H9 (cell line): ENCODE results near the gene ZNF488. TPM values are rescaled to one million over a fixed set of nuclear protein-coding genes. Genes with fewer than 3 reads are reported as not detected.

Experiments
- DNase-seq: peaks from one replicate; pipeline ENCODE4 v3.0.0-alpha.2; 2017
- H2AFZ ChIP-seq: one replicate; pipeline ENCODE4 v1.6.1; 2013; ENCODE audit warnings: mild to moderate bottlenecking, low read length, control low read depth, moderate library complexity
- H2AK5ac ChIP-seq: 2 replicates; pipeline ENCODE4 v1.6.1; 2013; ENCODE audit warnings: low read length, control low read depth, mixed read lengths; ENCODE audit not compliant: insufficient read length
- H2BK120ac ChIP-seq: one replicate; pipeline ENCODE4 v1.6.1; 2013; ENCODE audit warnings: low read depth, mild to moderate bottlenecking, low read length, control low read depth, inconsistent platforms; ENCODE audit not compliant: poor library complexity, severe bottlenecking
- H2BK12ac ChIP-seq: 2 replicates; pipeline ENCODE4 v1.6.1; 2013; ENCODE audit warnings: low read length, control low read depth, mixed read lengths, low read depth; ENCODE audit not compliant: insufficient read length
- H2BK15ac ChIP-seq: 2 replicates; pipeline ENCODE4 v1.6.1; 2013; ENCODE audit warnings: low read depth, low read length, control low read depth
- H2BK20ac ChIP-seq: one replicate; pipeline ENCODE4 v1.6.1; 2013; ENCODE audit warnings: low read depth, mild to moderate bottlenecking, low read length, control low read depth, inconsistent platforms; ENCODE audit not compliant: poor library complexity, severe bottlenecking
- H2BK5ac ChIP-seq: 2 replicates; pipeline ENCODE4 v1.6.1; 2013; ENCODE audit warnings: low read length, control low read depth, mixed read lengths; ENCODE audit not compliant: insufficient read length
- H3K14ac ChIP-seq: 2 replicates; pipeline ENCODE4 v1.6.1; 2013; ENCODE audit warnings: low read length, control low read depth; ENCODE audit not compliant: insufficient read depth
- H3K18ac ChIP-seq: 2 replicates; pipeline ENCODE4 v1.6.1; 2013; ENCODE audit warnings: low read depth, mild to moderate bottlenecking, mixed read lengths, low read length, control low read depth; ENCODE audit not compliant: insufficient read length
- H3K23ac ChIP-seq: 2 replicates; pipeline ENCODE4 v1.6.1; 2013; ENCODE audit warnings: low read length, control low read depth, mixed read lengths, low read depth; ENCODE audit not compliant: insufficient read length
- H3K23me2 ChIP-seq: 2 replicates; pipeline ENCODE4 v1.6.1; 2013; ENCODE audit warnings: low read depth, mild to moderate bottlenecking, mixed read lengths, low read length, control low read depth; ENCODE audit not compliant: insufficient read length, poor library complexity, severe bottlenecking
- H3K27ac ChIP-seq: 2 replicates; pipeline ENCODE4 v1.5.1; 2013; ENCODE audit warnings: low read length, control low read depth, mixed read lengths, low read depth; ENCODE audit not compliant: insufficient read length
- H3K27me3 ChIP-seq: 2 replicates; pipeline ENCODE4 v1.6.1; 2013; ENCODE audit warnings: low read length, control low read depth, inconsistent platforms; ENCODE audit not compliant: insufficient read depth
- H3K4ac ChIP-seq: 2 replicates; pipeline ENCODE4 v1.6.1; 2013; ENCODE audit warnings: low read depth, mild to moderate bottlenecking, control low read depth, inconsistent platforms, low read length, moderate library complexity
- H3K4me1 ChIP-seq: 2 replicates; pipeline ENCODE4 v1.6.1; 2013; ENCODE audit warnings: low read length, control low read depth, inconsistent platforms; ENCODE audit not compliant: insufficient read depth
- H3K4me2 ChIP-seq: 2 replicates; pipeline ENCODE4 v1.6.1; 2013; ENCODE audit warnings: low read length, control low read depth, mixed read lengths; ENCODE audit not compliant: insufficient read length, insufficient read depth
- H3K56ac ChIP-seq: 2 replicates; pipeline ENCODE4 v1.6.1; 2013; ENCODE audit warnings: low read depth, mild to moderate bottlenecking, mixed read lengths, low read length, control low read depth; ENCODE audit not compliant: insufficient read length
- H3K79me1 ChIP-seq: 2 replicates; pipeline ENCODE4 v1.6.1; 2013; ENCODE audit warnings: low read depth, mild to moderate bottlenecking, moderate library complexity, low read length, control low read depth, inconsistent platforms; ENCODE audit not compliant: insufficient read depth, poor library complexity, severe bottlenecking
- H3K79me2 ChIP-seq: 2 replicates; pipeline ENCODE4 v1.6.1; 2013; ENCODE audit warnings: low read length, control low read depth, inconsistent platforms; ENCODE audit not compliant: insufficient read depth
- H3K9ac ChIP-seq: 2 replicates; pipeline ENCODE4 v1.6.1; 2013; ENCODE audit warnings: low read length, control low read depth, mixed read lengths; ENCODE audit not compliant: insufficient read length; ENCODE audit errors: extremely low read depth
- H3K9me3 ChIP-seq: one replicate; pipeline ENCODE4 v1.6.1; 2013; ENCODE audit warnings: low read depth, low read length, inconsistent platforms; ENCODE audit not compliant: control insufficient read depth
- H3T11ph ChIP-seq: one replicate; pipeline ENCODE4 v1.6.1; 2013; ENCODE audit warnings: mild to moderate bottlenecking, low read length, control low read depth, inconsistent platforms
- H4K20me1 ChIP-seq: one replicate; pipeline ENCODE4 v1.6.1; 2013; ENCODE audit not compliant: control insufficient read depth, insufficient read length, insufficient read depth
- H4K5ac ChIP-seq: 2 replicates; pipeline ENCODE4 v1.6.1; 2013; ENCODE audit warnings: low read depth, mild to moderate bottlenecking, mixed read lengths, low read length, control low read depth; ENCODE audit not compliant: insufficient read length
- H4K8ac ChIP-seq: replicated peaks from 2 replicates; pipeline ENCODE4 v1.6.1; 2013; ENCODE audit warnings: low read length, control low read depth, mixed read lengths, low read depth; ENCODE audit not compliant: insufficient read length
- H4K91ac ChIP-seq: 2 replicates; pipeline ENCODE4 v1.6.1; 2013; ENCODE audit warnings: low read depth, mild to moderate bottlenecking, moderate library complexity, mixed read lengths, low read length, control low read depth; ENCODE audit not compliant: insufficient read length
- H3K27ac Mint-ChIP-seq, 3 experiments: 2 replicates in 2 of 3; 3 replicates in 1 of 3; pipeline ENCODE4 v1.8.0; 2020 to 2021; ENCODE audit warnings: mixed read lengths in 3 of 3, mild to moderate bottlenecking in 1 of 3, moderate library complexity in 1 of 3
- H3K27me3 Mint-ChIP-seq: 2 replicates; pipeline ENCODE4 v1.8.0; 2021; ENCODE audit warnings: low read depth, mild to moderate bottlenecking, moderate library complexity, mixed read lengths
- H3K36me3 Mint-ChIP-seq, 3 experiments: 2 replicates in 2 of 3; 3 replicates in 1 of 3; pipeline ENCODE4 v1.8.0; 2020 to 2021; ENCODE audit warnings: low read depth in 3 of 3, mixed read lengths in 3 of 3; ENCODE audit not compliant: insufficient read depth in 1 of 3
- H3K4me1 Mint-ChIP-seq, 2 experiments: 2 replicates each; pipeline ENCODE4 v1.8.0; 2020; ENCODE audit warnings: mixed read lengths in 2 of 2
- H3K4me3 Mint-ChIP-seq, 2 experiments: 2 replicates in 1 of 2; 3 replicates in 1 of 2; pipeline ENCODE4 v1.8.0; 2020 to 2021; ENCODE audit warnings: mild to moderate bottlenecking in 2 of 2, mixed read lengths in 2 of 2, moderate library complexity in 1 of 2
- H3K9me3 Mint-ChIP-seq, 2 experiments: 2 replicates in 1 of 2; 3 replicates in 1 of 2; pipeline ENCODE4 v1.8.0; 2020; ENCODE audit warnings: mild to moderate bottlenecking in 2 of 2, mixed read lengths in 2 of 2, moderate library complexity in 1 of 2
- CTCF ChIP-seq: fragments of 200-600 bp; sonication (generic); conservative IDR thresholded peaks from 3 replicates; pipeline ENCODE4 v1.8.0; 2021; ENCODE audit warnings: antibody characterized with exemption, mild to moderate bottlenecking
- WGBS: extraction: QIAGEN DNeasy Blood & Tissue Kit; methylation state at CpG from one replicate; pipeline ENCODE4 v1.1.7; 2013; ENCODE audit warnings: missing lambda C conversion rate, low lambda C conversion rate, mixed read lengths; ENCODE audit not compliant: insufficient read length; ENCODE audit errors: extremely low coverage; 5-methylcytosine and 5-hydroxymethylcytosine counted together
- total RNA-seq: library from RNA; stranded (reverse); gene quantifications from 2 replicates; pipeline ENCODE4 v1.2.1, GENCODE V29; 2021

The ZNF488 gene
- total RNA-seq, 1 experiment from 2014 or later: 2.9 TPM

DNA sequence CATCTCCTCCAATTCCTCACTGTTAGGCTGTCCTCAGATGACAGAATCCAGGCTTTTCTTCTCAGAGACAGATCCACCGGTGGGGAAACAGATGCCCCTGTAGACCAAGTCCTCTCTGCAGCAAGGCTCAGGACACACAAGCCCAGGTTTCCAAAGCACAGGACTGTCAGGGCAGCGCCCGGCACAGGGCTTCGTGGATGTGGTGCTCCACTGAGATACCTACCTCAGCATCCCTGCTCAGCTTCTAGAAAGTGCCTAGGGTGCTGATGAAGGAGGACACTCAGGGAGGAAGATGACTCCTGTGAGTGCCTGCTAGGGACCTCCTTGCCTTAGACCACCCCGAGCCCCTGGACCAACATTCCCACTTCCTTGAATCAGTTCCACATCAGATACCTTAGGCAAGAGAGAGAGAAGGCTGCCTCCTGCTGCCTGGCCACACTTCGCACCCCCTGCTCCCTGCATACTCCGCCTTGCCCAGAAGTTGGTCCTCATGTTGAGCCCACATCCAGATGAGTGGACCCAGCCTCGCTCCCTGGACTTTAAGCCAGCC lies 44.8 kb downstream of the ZNF488 start:
- Histone ChIP-seq H2BK5ac (no peak overlapping the region), H3K18ac (no peak overlapping the region), H3K9ac (no peak overlapping the region), H4K5ac (no peak overlapping the region), H3K4me2 (no peak overlapping the region), H3K9me3 (no peaks in the 10 kb centered on the region), H3K4me1 (no peaks in the 10 kb centered on the region; the same call in 1 of the 2 replicates), H3T11ph (no peak overlapping the region), H3K79me1 (no peaks in the 10 kb centered on the region), H2BK15ac (no peak overlapping the region), H3K23me2 (no peaks in the 10 kb centered on the region), H2AK5ac (no peak overlapping the region), H3K27me3 (no peaks in the 10 kb centered on the region), H3K23ac (no peak overlapping the region), H4K91ac (no peak overlapping the region), H4K8ac (no peak overlapping the region), H3K4ac (no peak overlapping the region), H3K27ac (no peak overlapping the region), H3K79me2 (no peaks in the 10 kb centered on the region), H4K20me1 (no peaks in the 10 kb centered on the region), H2AFZ (no peak overlapping the region), H2BK20ac (no peak overlapping the region), H3K56ac (no peak overlapping the region), H2BK120ac (no peak overlapping the region), H3K14ac (no peak overlapping the region), H2BK12ac (no peak overlapping the region)
- Mint-ChIP-seq H3K4me1 (peaks cover 14 to 15% of the 10 kb centered on the region in 2 experiments), H3K27ac (no peak overlapping the region), H3K9me3 (no peaks in the 10 kb centered on the region), H3K36me3 (no peaks in the 10 kb centered on the region), H3K4me3 (no peak overlapping the region), H3K27me3 (no peaks in the 10 kb centered on the region)
- no CpG with 5 or more reads among the region's 8 CpGs for WGBS
- no peak for TF ChIP-seq CTCF
- no peak for DNase-seq
